ENCODE measurements around the gene PEPD.
A peak's percentile ranks its signal among the peaks of the same experiment; 100 is the strongest.

PEPD gene

GRCh38 chr19:33376941-33377557 lies 144.5 kb downstream of the PEPD start:
- no peak for TF ChIP-seq CTCF (conservative IDR thresholded peaks at IDR 0.05; ENCODE audit: control insufficient read depth, insufficient read depth, low read depth, low read length)
- no peak for DNase-seq (ENCODE audit: low read depth)
- no peak overlapping the region for H3K4me3 ChIP-seq (ENCODE audit: control insufficient read depth, low read depth, low read length)

- DNase-seq (ENCODE audit: low read depth): peak; percentile 96
- no peak for TF ChIP-seq CTCF (conservative IDR thresholded peaks at IDR 0.05; ENCODE audit: control insufficient read depth, insufficient read depth, low read depth, low read length)
- no peak overlapping the region for H3K4me3 ChIP-seq (ENCODE audit: control insufficient read depth, low read depth, low read length)
Measured at GRCh38 chr19:33376423-33376822, 145.2 kb downstream of the PEPD start.

- no peak overlapping the region for H3K4me3 ChIP-seq (ENCODE audit: control insufficient read depth, low read depth, low read length)
- DNase-seq (ENCODE audit: low read depth): peak; percentile 85
- TF ChIP-seq CTCF (conservative IDR thresholded peaks at IDR 0.05; ENCODE audit: control insufficient read depth, insufficient read depth, low read depth, low read length): no peak
Measured at GRCh38 chr19:33375837-33376159, 145.8 kb downstream of the PEPD start.

DNA sequence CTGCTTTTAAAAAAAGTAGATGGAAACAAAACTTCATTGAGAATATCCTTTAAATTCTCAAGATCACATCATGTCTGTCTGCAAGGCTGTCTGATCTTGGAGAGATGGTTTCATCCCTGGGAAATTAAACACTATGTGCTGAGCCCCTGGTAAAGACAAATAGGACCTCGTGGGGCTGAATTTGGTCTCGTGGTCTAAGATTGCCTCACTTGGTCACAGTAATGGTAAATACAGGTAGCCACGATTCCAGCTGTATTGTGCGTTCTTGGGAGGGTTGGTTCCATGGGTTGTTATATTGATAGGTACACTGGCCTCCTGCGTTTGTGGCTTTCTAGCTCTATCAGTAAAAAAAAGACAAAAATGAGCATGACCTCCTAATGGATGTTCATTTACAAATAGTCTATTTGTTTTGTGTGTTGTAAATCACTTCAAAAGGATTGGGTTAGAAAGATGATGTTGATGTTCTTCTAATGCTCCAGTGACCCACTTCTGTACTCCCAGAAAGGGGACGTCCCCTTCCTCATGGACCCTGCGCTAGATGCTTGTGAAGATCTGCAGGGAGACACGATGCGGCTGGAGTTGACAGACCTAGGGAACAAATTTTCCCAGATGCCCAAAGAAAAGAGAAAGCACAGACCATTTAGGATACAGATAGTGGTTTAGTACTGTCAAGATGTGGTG lies 146.3 kb downstream of the PEPD start:
- no peak overlapping the region for H3K4me3 ChIP-seq (ENCODE audit: control insufficient read depth, low read depth, low read length)
- TF ChIP-seq CTCF (conservative IDR thresholded peaks at IDR 0.05; ENCODE audit: control insufficient read depth, insufficient read depth, low read depth, low read length): no peak
- no peak for DNase-seq (ENCODE audit: low read depth)

DNA sequence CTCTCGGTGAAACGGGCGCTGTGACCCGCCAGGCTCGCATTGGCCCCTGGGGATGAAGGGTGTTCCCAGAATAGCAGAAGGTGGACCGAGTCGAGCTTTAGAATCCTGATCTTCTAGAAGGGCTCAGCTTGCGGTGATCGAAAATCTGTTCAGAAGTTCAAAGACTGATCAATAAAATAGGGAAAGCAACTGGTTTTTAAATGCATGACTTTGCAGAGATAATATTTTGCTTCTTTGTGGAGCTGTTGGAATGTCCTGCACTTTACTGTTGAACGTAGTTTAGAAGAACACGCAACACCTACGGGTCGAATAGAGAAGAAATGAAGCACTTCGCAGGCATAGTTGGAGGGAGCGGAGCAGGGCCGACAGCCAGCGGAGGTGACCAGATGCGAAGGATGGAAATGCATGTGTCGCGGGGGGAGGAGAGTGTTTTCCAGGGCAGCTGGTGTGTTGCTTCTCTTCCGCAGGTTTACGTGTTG lies 147.3 kb downstream of the PEPD start:
- TF ChIP-seq CTCF (conservative IDR thresholded peaks at IDR 0.05; ENCODE audit: control insufficient read depth, insufficient read depth, low read depth, low read length): no peak
- H3K4me3 ChIP-seq (ENCODE audit: control insufficient read depth, low read depth, low read length): peak overlapping the region; percentile 59
- DNase-seq (ENCODE audit: low read depth): no peak

GRCh38 chr19:33373453-33374235 lies 147.9 kb downstream of the PEPD start, which contains the start of gene CEBPG:
Gene CEBPG, plus strand, starts transcription at chr19:33373709. Its CDS starts 5,531 bp downstream, at chr19:33379240.
- DNase-seq (ENCODE audit: low read depth): peak; percentile 80
- peak within 1 kb of the TSS; percentile 59 for H3K4me3 ChIP-seq (ENCODE audit: control insufficient read depth, low read depth, low read length)
- no peak for TF ChIP-seq CTCF (conservative IDR thresholded peaks at IDR 0.05; ENCODE audit: control insufficient read depth, insufficient read depth, low read depth, low read length)
